Daoy (cell line): ENCODE results near the gene DCLRE1C. TPM values are rescaled to one million over a fixed set of nuclear protein-coding genes. Genes with fewer than 3 reads are reported as not detected.
A peak's percentile ranks its signal among the peaks of the same experiment; 100 is the strongest.
"Not testable (repeated sequence)": the region's sequence is repeated elsewhere in the genome, so short reads cannot be mapped to it uniquely, and the experiment has no call there.

Experiments
- DNase-seq: peaks from one replicate; pipeline ENCODE4 v3.0.0-alpha.2; 2015; ENCODE audit warnings: low read depth
- total RNA-seq: library from RNA; depleted of rRNA; stranded (reverse); fragments of >200 nt; shearing (Covaris generic); gene quantifications from 2 replicates; pipeline ENCODE4 v1.2.3, GENCODE V29; 2014; rRNA removed

The DCLRE1C gene
- 9.9 and 10.2 TPM in 2 replicates for total RNA-seq

DNA sequence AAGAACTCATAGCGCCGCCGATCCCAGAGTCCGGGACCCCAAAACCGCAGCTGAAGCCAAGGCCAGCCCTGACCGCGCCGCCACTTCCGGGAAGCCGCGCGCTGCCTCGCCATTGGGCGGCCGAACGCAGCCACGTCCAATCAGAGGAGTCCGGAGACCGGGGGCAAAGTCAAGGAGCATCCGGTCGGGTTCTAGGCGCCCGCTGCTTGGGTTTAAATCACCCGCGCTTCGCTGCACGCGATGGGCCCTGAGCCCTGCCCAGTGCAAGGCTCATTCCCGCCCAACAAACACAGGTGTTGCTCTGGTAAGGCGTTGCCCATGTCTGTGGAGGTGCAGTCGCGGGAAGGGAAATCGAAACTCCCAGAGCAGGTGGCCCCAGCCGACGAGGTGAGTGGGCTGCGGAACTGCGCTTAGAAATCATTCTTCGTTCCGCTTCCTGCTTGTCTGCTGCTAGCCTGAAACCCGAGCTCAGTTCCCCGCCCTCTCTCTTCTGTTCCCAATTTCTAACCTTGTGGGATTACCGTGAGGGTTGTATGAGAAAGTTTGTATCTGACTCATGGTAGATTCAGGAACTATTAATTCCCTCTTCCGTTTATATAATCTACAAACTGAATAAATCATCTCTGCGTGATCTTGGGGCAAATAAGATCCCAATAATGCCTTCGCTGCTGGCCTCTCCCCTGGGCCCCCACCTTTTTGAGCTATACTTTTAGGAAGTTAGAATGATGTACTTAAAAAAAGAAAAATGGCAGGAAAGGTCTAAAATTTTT is at the start of gene DCLRE1C:
TSS of gene DCLRE1C (minus strand) at position 96 of the 770 bp plus-strand sequence. CDS start at position 10, 86 bp downstream.
- peak; percentile 92 for DNase-seq

DNA sequence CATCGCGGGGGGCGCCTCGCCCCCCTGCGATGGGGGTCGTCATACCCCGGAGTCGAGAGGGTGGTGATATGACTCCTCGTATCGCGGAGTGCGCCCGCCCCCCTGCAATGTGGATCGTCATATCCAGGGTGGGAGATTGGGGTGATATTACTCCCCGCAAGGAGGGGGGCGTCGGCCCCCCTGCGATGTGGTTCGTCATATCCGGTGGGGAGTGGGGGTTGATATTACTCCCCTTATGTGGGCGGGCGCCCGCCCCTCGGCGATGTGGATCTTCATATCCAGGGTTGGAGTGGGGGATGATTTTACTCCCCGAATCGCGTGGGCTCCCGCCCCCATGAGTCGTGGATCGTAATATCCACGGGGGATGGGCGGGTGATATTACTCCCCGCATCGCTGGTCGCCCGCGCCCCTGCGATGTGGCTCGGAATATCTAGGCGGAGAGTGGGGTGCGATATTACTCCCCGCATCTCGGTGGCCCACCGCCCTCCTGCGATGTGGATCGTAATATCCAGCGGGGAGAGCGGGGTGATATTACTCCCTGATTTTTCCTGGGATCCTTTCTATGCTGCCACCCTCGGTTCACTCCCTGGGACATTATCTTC is 42.2 kb upstream of the DCLRE1C start:
- DNase-seq = no peak

DNA sequence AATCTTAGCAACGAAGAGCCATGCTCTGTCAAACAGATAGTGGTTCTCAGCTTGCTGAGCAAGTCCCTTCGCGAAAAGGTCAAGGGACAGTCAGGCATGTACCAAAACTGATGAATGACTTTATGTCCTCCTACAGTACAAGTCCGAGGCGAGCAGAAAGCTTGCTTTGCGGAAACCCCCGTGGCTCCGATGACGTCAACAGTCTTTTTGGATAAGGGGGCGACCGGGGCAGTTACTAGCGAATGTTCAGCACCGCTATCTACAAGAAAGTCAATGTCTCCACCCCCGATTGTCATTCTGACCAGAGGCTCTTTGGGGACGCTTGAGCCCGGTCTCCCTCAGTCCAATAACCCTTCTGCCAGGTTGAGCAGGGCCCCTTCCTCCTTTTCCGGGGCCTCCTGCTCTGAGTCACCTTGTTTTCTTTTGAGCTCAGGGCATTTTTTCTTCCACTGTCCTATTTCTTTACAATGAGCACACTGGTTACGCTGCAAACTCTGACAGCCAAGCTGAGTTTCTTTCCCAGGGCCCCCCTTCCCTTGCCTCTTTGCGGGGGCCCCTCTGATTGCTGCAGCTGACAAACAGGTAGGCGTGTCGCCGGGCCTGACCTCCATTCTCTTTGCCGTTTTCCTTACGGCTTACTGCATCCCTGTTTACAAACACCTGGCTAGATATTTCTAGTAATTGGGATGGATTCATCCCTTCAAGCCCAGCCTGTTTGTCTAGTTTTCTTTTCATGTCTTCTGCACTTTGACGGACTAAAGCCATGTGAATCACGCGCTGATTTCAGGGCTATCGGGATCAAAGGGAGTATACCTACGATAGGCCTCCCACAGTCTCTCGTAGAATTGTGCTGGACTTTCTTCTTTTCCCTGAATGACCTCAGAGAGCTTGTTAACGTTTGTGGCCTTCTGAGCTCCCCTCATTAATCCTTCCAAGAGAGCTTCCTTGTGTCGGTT is 39.9 kb upstream of the DCLRE1C start:
- not testable (repeated sequence) for DNase-seq

DNA sequence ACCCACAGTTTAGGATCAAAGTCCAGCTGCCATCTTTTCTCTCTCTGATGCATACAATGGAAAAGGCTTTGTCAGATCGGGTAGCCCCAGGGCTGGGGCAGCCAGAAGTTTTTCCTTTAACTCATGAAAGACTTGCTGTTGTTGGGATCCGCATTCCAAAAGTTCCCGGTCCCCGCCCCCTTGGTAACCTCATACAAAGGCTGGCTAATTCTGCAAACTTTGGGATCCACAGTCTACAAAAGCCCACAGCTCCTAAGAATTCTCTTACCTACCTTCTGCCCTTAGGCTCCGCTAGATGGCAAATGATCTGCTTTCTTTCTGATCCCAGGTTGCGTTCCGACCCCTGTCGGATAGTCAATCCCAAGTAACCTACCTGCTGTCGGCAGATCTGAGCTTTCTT is 38.4 kb upstream of the DCLRE1C start:
- not testable (repeated sequence) for DNase-seq

DNA sequence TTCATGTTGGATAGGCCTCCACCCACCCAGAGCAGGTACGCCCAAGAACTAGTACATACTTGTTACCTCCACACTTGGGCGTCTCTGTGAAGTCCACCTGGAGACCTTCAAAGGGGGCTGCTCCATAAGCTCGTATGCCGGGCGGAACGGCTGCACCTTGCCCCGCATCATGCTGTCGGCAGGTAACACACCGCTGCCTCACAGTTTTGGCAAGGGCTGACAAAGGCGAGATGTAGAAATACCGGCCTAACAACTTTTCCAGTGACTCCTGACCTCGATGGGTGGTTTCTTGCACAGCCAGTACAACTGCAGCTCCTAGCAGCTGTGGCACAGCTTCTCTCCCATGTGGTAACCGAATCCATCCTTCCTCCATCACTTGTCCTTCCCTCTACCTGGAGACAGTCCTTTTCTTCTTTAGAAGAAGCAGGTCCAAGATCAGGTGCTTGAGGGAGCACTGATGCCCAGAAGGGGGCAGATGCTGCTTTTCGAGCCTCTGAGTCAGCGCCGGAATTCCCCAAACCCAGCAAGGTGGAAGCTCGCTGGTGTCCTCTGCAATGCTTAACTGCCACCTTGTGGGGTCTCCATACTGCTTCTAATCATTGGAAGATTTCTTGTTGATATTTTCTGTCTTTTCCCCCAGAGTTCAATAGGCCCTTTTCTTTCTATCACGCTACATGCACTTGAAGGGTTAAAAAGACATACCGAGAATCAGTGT is 37.3 kb upstream of the DCLRE1C start:
- DNase-seq = peak; percentile 70

DNA sequence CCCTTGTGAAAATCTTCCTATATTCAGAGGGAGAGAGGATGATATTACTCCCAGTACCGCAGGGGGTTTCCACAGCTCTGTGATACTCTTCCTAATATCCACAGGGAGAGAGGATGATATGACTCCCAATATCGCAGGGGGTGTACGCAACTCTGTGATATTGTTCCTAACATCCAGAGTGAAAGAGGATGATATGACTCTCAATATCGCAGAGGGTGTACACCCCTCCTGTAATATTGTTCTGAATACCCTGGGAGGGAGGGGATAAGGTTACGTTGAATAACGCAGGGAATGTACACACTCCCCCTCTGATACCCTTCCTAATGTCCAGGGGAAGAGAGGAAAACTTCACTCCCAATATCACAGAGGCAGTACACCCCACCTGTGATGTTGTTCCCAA is 35.7 kb upstream of the DCLRE1C start:
- DNase-seq = not testable (repeated sequence)

DNA sequence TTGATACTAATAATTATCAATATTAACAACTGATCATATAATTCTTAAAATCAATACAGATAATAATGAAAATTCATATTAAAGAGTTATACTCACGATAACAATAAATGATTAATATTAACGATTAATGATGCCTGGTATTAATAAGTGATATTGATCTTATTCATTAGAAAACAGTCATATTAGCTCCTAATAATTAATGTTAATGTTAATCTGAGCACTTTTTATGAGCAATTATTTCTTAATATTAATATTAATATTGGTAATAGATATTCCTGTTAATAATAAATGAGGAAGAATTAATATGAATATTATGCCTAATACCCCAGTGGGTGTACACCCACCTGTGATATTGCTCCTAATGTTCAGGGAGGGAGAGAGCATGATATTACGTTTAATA is 28.8 kb upstream of the DCLRE1C start:
- DNase-seq = no peak

DNA sequence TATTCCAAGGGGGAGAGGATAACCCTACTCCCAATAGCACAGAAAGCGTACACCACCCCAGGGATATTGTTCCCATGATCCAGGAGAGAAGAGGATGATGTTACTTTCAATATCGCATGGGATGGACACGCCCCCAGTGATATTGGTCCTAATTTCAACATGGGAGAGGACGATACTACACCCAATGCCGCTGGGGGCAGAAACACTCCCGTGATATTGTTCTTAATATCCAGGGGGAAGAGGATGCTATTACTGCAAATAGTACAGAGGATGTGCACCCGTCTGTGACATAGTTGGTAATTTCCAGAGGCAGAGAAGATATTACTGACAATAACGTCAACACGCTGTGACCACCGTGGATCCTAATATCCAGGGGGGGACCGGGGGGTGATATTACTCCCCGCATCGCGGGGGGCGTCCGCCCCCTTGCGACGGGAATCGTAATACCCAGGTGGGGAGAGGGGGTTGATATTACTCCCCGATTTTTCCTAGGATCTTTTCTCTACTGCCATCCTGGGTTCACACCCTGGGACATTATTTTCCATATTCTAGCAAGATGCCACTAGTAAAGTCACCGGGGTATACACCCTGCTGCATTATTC is 21.9 kb upstream of the DCLRE1C start:
- no peak for DNase-seq

DNA sequence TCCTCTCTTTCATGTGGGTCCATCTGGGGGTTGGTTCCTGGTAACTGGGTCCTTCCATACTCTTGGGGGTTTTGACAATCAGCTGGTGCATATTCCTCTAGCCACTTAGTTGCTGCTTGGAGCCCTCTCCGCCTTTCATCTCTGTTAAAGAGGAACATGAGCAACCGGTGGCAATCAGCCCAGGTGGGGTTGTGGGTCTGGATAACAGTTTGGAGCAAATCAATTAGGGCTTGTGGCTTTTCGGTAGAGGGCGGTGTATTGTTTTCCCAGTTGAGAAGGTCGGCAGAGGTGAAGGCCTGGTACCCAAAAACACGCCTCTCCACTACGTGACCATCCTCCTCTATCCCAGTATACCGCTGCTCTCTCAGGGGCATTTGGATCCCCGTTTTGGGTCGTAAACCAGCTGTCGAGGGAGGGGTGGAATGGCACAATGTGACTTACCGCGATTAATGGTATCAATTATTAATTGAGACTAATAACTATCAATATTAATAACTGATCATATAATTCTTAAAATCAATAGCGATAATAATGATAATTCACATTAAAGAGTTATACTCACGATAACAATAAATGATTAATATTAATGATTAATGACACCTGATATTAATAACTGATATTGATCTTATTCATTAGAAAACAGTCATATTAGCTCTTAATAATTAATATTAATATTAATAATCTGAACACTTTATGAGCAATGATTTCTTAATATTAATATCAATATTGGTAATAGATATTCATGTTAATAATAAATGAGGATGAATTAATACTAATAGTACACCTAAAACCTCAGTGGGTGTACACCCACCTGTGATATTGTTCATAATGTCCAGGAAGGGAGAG is 20.5 kb upstream of the DCLRE1C start:
- not testable (repeated sequence) for DNase-seq

DNA sequence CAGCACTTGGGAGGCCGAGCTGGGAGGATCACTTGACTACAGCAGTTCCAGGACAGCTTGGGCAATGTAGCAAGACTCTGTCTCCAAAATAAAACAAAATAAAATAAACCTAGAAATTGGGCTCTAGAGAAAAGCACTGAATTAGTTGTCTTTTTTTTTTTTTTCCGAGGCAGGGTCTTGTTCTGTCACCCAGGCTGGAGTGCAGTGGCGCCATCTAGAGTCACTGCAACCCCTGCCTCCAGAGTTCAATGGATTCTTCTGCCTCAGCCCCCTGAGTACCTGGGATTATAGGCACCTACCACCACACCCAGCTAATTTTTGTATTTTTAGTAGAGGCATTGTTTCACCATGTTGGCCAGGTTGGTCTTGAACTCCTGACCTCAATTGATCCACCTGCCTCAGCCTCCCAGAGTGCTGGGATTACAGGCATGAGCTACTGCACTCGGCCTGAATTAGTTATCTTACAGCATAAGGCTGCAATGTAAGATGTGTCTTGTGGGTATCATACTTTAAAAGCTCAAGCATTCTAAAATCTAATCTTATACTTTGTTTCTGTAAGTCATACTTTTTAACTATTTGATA is 18.1 kb upstream of the DCLRE1C start:
- DNase-seq = peak; percentile 37

DNA sequence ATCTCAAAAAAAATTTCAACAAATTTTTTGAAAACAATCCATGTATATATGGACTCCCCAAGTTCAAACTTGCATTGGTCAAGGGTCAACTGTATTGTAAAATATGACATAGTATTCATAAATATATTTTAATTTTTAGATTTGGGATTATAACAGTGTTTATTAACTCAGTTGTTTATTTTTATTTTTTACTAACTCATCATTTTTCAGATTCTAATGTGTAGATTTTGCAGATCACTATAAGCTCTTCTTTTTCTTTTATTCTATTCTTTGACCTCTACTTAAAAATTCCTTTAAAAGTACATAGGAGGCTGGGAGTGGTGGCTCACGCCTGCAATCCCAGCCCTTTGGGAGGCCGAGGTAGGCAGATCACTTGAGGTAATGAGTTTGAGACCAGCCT is 14.0 kb upstream of the DCLRE1C start:
- no peak for DNase-seq

DNA sequence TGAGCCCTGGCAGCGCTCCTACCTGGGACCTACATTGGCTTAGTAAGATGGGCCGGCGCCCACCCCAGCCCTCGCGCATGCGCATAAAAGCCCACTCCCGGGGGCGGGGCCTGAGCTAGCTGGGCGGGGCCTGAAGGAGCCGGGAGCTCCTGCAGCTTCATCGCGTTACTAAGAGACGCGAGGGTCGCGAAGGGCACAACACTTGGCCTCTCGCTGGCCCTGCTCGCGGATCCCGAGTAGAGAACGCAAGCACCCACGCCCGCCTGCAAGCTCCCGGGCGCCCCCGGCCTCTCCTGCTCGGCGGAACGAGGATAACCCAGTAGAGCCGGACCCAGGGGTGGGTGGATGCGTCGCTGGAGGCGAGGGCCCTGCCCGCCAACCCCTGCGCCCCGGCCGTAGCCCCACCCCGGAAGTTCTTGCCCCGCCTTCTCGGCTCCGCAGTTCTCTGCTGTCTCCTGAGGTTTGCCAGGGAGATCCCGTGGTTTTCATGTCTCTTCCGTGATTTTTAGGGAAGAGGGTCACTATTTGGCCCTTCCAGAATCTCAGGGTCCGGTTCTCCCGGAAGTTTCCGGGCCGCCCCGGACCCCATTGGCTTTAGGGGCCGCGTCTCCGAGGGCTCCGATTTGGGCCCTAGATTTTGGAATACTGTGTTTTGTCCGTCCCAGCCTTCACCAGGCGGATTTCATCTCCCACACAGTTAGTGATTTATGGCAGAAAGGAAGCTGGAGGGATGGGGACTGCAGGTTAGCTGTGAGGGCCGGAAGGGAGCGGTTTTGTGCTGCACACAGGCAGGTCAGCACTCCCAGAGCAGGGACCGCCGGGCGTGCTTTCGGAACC is 5.5 kb upstream of the DCLRE1C start, which contains the start of gene MEIG1:
TSS of gene MEIG1 (plus strand) at position 168 of the 837 bp plus-strand sequence. CDS start 7,081 bp downstream, outside the sequence.
- DNase-seq = peak; percentile 91

DNA sequence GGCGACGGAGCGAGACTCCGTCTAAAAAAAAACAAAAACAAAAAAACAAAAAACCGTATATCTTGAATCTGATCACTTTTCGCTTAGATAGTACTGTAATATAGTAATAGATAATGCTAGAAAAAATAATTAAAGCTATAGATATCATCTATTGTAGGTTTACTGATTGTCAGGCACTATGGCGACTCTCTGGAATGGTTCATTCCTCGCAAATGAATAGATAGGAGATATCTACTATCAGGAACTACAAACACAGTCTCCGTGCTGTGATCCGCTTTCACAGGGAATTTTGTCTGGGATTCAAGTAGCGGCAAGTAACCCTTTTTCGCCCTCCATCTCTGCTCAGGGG is 5.0 kb upstream of the DCLRE1C start:
- no peak for DNase-seq

DNA sequence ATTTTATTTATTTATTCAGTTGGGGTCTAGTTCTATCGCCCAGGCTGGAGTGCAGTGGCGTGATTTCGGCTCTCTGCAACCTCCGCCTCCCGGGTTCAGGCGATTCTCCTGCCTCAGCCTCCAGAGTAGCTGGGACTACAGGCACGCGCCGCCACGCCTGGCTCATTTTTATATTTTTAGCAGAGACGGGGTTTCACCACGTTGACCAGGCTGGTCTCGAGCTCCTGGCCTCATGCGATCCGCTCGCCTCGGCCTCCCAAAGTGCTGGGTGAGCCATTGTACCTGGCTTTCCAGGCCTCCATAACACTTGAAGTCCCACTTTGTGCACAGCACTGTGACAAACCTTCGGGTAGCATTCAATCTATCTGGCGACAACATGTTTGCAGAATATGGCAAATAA is 1.0 kb upstream of the DCLRE1C start:
- no peak for DNase-seq

DNA sequence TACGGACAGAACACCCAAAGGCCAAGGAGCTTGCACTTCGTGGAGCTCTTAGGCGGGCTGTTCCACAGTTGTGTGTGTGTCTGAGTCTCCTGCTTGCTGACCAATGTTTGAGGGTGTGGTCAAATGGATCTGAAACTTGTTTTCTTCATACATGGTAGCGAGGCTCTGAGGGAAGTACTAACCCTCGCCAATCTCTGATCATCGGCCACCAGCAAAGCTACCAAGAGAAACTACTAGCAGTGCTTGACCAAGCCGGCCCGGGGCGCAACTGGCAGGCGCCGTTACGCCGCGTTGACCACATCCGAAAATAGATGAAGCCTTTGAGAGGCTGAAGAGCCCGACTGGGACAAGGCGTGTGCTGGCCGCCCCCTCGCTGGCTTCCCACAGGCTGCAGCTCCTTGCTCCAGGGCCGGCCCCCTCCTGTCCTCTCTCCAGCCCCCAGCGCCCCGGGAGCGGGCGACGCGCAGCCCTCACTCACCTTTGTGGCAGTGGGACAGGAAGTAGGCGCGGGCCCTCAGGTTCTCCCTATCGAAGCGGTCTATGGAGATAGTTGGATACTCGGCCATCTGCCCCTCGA is 384 bp downstream of the DCLRE1C start:
- DNase-seq = peak; percentile 58

DNA sequence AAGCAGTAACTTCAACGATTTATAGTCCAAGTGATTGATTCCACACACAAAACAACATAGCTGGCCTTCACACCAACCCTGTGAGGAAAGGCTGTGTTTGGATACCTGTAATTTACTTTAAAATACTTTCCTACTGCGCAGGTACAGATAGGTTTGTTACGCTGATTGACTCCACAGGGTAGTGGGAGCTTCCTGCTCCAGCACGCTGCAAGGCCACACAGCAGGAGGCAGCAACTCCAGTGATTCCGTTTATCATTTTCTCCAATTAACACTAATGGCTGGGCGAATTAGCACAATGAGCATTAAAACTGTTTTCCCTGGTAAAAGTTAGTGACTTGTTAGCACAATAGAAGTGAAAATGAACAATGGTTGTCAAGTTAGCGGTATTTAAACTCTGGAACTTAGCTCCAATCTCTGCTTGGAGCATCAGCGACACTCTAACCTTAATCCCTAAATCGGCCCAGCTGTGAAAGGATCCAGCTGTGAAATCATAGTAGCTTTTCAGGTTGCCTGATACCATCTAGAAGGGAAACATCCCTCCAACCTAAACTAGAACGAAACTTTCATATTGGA is 959 bp downstream of the DCLRE1C start:
- no peak for DNase-seq

DNA sequence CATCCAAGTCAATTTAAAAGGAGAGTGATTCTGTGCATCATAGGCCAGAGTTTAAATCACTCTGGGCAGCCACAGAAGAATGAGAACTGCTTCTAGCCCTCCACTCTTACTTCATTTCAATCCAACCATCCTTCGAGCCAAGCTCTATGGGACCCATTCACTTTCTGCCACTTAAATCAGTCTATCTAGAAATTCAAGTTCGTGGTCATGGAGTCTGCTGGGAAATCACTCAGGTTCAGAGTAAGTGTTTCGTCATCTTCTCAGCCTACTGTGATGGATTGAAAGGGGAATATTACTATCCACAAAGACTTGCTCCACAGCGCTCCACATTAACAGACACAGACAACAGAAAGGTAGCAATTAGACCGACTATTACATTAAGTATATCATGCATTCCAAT is 4.6 kb downstream of the DCLRE1C start:
- DNase-seq = no peak

DNA sequence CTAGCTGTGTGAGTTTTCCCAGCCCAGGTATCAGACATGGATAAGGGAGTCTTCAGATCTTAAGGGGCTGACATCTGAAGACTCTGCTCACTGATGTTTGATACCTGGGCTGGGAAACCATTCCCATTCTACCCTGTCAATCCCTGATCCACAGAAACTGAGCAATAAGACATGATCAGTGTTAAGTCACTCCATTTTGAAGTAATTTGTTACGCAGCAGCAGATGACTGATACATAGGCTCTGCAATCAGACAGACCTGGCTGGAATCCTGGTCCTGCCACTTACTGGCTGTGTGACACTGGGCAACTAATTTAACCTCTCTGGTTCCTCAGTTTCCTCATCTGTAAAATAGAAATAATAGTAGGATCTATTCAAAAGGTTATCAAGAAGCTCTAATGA is 6.6 kb downstream of the DCLRE1C start:
- no peak for DNase-seq
